Measurements from ENCODE around the gene GID8. TPM values are rescaled to one million over a fixed set of nuclear protein-coding genes. Genes with fewer than 3 reads are reported as not detected.

Gene GID8
- total RNA-seq, 1 experiment from 2014 or later: 35.6 TPM

DNA sequence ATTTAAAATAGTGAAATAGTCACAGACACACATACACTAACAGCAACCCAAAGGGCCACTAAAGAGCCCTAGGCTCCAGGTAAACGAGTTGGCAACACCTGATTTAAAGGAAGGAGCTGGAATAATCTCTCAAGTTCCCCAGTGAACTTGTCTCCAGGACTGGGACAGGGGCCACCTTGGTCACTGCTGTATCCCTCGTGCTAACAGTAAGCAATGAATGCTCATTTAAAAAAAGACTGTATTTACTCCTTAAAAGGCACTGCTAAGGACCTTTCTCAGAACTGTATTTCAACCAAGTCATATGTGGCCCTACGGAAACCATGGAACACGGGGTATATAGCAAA lies 12.9 kb upstream of the GID8 start:
- H4K20me1 ChIP-seq (ENCODE audit: insufficient read depth): peaks cover 51% of the 10 kb centered on the region
- peaks cover 0 to 3% of the 10 kb centered on the region in 2 experiments; a peak in 1 of 4 replicates for H3K36me3 ChIP-seq (ENCODE audit: control insufficient read depth in 1 of 2, insufficient read depth in 2 of 2, low read length in 2 of 2)
- DNase-seq (ENCODE audit: low read depth, low spot score) (no peak), ATAC-seq (no peak)
- peak overlapping the region; percentile 96 for H3K9ac ChIP-seq (ENCODE audit: low read length)
- CTCF ChIA-PET: no interaction called here
- BruUV-seq (replicated peaks): no TSS peak
- peak overlapping the region; percentile 71 to 89 for H3K4me3 ChIP-seq (replicated peaks in 1 of 2; ENCODE audit: low read depth in 1 of 2, low read length in 2 of 2)
- peaks cover 48 to 76% of the 10 kb centered on the region in 2 experiments for H3K4me1 ChIP-seq (ENCODE audit: control insufficient read depth in 1 of 2, insufficient read depth in 2 of 2, low read length in 2 of 2)
- peak overlapping the region; percentile 94 for H3K27ac ChIP-seq (ENCODE audit: low read depth, low read length)
- TF ChIP-seq, protein P1, sequence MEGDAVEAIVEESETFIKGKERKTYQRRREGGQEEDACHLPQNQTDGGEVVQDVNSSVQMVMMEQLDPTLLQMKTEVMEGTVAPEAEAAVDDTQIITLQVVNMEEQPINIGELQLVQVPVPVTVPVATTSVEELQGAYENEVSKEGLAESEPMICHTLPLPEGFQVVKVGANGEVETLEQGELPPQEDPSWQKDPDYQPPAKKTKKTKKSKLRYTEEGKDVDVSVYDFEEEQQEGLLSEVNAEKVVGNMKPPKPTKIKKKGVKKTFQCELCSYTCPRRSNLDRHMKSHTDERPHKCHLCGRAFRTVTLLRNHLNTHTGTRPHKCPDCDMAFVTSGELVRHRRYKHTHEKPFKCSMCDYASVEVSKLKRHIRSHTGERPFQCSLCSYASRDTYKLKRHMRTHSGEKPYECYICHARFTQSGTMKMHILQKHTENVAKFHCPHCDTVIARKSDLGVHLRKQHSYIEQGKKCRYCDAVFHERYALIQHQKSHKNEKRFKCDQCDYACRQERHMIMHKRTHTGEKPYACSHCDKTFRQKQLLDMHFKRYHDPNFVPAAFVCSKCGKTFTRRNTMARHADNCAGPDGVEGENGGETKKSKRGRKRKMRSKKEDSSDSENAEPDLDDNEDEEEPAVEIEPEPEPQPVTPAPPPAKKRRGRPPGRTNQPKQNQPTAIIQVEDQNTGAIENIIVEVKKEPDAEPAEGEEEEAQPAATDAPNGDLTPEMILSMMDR (IDR thresholded peaks at IDR 0.05 in 2 of 3, conservative IDR thresholded peaks at IDR 0.05 in 1 of 3; ENCODE audit: borderline replicate concordance in 1 of 3, insufficient read depth in 1 of 3, low read depth in 2 of 3, low read length in 2 of 3): no peak
- TF ChIP-seq, protein P2, sequence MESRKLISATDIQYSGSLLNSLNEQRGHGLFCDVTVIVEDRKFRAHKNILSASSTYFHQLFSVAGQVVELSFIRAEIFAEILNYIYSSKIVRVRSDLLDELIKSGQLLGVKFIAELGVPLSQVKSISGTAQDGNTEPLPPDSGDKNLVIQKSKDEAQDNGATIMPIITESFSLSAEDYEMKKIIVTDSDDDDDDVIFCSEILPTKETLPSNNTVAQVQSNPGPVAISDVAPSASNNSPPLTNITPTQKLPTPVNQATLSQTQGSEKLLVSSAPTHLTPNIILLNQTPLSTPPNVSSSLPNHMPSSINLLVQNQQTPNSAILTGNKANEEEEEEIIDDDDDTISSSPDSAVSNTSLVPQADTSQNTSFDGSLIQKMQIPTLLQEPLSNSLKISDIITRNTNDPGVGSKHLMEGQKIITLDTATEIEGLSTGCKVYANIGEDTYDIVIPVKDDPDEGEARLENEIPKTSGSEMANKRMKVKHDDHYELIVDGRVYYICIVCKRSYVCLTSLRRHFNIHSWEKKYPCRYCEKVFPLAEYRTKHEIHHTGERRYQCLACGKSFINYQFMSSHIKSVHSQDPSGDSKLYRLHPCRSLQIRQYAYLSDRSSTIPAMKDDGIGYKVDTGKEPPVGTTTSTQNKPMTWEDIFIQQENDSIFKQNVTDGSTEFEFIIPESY (IDR thresholded peaks at IDR 0.05; ENCODE audit: extremely low read depth, insufficient replicate concordance, low read length): no peak
- no peak for TF ChIP-seq CBX3 (IDR thresholded peaks at IDR 0.05; ENCODE audit: low read depth)
- no peak for TF ChIP-seq JUND (IDR thresholded peaks at IDR 0.05)
- TF ChIP-seq RAD21 (IDR thresholded peaks at IDR 0.05; ENCODE audit: low read depth): no peak
- no peak for TF ChIP-seq TCF7L2 (IDR thresholded peaks at IDR 0.05; ENCODE audit: borderline replicate concordance, extremely low read depth, insufficient read depth, insufficient read length)
- no peak for TF ChIP-seq SRF (IDR thresholded peaks at IDR 0.05; ENCODE audit: low read depth)
- no peak for TF ChIP-seq EZH2phosphoT487 (IDR thresholded peaks at IDR 0.05; ENCODE audit: borderline replicate concordance)
- TF ChIP-seq POLR2A (IDR thresholded peaks at IDR 0.05; ENCODE audit: borderline replicate concordance, extremely low read depth, insufficient read depth, insufficient read length): no peak
- no peak for TF ChIP-seq POLR2AphosphoS5 (IDR thresholded peaks at IDR 0.05; ENCODE audit: low read depth, low read length)
- TF ChIP-seq FOSL1 (IDR thresholded peaks at IDR 0.05; ENCODE audit: low read depth): no peak
- TF ChIP-seq ELF1 (IDR thresholded peaks at IDR 0.05; ENCODE audit: borderline replicate concordance, low read depth): no peak
- RAD21 ChIA-PET (ENCODE audit: low non-redundant PET in 1 of 2, low total read pairs in 2 of 2, uncharacterized antibody in 2 of 2, unreplicated experiment in 2 of 2): no interaction called here
- H2AFZ ChIP-seq (ENCODE audit: low read depth, low read length, poor library complexity, severe bottlenecking): no peak overlapping the region
- H3K9me2 ChIP-seq (ENCODE audit: insufficient read depth): no peaks in the 10 kb centered on the region
- POLR2A ChIA-PET: no interaction called here
- no peaks in the 10 kb centered on the region for H3K9me3 ChIP-seq (ENCODE audit: control insufficient read depth in 1 of 2, insufficient read depth in 1 of 2, low read depth in 1 of 2, low read length in 2 of 2)
- intact Hi-C loops (cut with micrococcal nuclease): no loop called here
- peaks cover 99% of the 10 kb centered on the region for H3K79me2 ChIP-seq (ENCODE audit: insufficient read depth, low read length)
- H3K27me3 ChIP-seq (ENCODE audit: insufficient read depth, low read length): no peaks in the 10 kb centered on the region
- peak overlapping the region; percentile 75 for H3K4me2 ChIP-seq (ENCODE audit: low read length)
